ENCODE results near the gene CHPF.

- TF ChIP-seq GATA2 (IDR thresholded peaks at IDR 0.05; ENCODE audit: low read depth, low read length) (no peak), GATA3 (IDR thresholded peaks at IDR 0.05; ENCODE audit: low read depth, low read length) (no peak)
Observed at GRCh38 chr2:219515874-219516629, 27.6 kb downstream of the CHPF start.

Measured in SH-SY5Y (cell line).